T-helper 2 cell treated with Interferon-gamma antibody and Interleukin-4, amounts not matched to agents 100 ng/mL and 5 ng/mL, for 36 hours (primary cell): ENCODE data around the gene BCAS1. TPM values are rescaled to one million over a fixed set of nuclear protein-coding genes. Genes with fewer than 3 reads are reported as not detected.
"Not testable (repeated sequence)": the region's sequence is repeated elsewhere in the genome, so short reads cannot be mapped to it uniquely, and the experiment has no call there.

Source experiments
- intact Hi-C: fragments of 100-400 bp; cut with micrococcal nuclease; formaldehyde crosslinking; loops from one replicate; pipeline ENCODE4 v1.15.1; 2023
- total RNA-seq: library from RNA; stranded (reverse); gene quantifications from 2 replicates; pipeline ENCODE4 v1.2.3, GENCODE V29; 2022

BCAS1 gene
- total RNA-seq, 1 donor from 2014 or later, result not detected

DNA sequence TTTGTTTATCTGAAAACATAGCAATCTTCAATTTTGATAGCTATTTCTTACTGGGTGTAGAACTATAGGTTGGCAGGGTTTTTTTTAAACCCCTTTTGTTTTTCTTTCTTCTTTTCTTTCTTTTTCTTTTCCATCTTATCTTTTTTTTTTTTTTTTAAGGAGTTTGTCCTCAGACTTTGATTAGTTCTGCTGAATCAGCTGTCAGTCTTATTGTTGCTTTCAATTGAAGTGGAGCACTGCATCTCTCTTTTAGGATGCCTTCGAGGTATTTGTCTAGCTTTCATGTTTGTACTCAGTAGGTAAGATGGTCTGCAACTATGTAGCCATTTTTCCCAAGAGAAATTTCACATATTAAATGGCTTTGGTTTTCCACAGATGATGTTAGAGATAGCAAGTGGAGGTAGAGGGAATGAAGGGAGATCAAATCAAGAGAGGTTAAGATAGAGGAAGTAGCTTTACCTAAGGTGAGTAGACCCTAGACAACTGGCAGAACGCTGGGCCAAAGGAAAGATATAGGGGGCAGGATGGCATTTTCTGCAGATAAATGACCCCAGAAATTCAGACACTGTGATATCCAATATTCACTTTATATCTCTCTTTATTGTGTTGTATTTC lies 137.1 kb downstream of the BCAS1 start:
- intact Hi-C loops, result no loop called here

DNA sequence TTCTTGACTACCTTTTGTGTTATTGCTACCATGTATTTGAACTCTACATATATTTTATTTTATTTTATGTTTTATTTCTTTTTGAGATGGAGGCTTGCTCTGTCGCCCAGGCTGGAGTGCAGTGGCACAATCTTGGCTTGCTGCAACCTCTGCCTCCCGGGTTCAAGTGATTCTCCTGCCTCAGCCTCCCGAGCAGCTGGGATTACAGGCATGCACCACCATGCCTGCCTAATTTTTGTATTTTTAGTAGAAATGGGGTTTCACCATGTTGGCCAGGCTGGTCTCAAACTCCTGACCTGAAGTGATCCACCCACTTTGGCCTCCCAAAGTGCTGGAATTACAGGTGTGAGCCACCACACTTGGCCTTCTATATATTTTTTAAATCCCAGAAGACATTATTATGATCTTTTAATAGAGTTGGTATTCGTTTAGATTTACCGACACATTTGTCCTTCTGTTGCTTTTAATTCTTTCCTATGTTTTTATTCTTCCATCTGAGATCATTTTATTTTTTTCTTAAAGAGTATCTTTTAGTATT lies 137.7 kb downstream of the BCAS1 start:
- intact Hi-C loops, result not testable (repeated sequence)

DNA sequence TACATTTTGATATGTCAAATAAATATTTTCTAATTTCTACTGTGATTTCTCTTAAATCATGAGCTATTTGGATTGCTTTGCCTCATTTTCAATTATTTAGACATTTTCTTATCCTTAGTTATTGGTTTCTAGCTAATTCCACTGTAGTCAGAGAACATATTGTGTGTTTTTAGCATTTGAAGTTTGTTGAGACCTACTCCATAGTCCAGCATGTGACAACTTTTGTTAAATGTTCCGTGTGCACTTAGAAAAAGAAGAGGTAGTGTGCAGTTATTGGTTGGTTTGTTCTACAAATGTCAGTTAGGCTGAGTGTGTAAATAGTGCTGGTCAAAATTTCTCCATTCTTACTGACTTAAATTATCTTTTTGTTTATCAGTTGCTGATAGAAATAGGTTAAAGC lies 138.8 kb downstream of the BCAS1 start:
- intact Hi-C loops, result no loop called here

- intact Hi-C loops, result no loop called here
Observed at GRCh38 chr20:53930651-53931504, 139.5 kb downstream of the BCAS1 start.

DNA sequence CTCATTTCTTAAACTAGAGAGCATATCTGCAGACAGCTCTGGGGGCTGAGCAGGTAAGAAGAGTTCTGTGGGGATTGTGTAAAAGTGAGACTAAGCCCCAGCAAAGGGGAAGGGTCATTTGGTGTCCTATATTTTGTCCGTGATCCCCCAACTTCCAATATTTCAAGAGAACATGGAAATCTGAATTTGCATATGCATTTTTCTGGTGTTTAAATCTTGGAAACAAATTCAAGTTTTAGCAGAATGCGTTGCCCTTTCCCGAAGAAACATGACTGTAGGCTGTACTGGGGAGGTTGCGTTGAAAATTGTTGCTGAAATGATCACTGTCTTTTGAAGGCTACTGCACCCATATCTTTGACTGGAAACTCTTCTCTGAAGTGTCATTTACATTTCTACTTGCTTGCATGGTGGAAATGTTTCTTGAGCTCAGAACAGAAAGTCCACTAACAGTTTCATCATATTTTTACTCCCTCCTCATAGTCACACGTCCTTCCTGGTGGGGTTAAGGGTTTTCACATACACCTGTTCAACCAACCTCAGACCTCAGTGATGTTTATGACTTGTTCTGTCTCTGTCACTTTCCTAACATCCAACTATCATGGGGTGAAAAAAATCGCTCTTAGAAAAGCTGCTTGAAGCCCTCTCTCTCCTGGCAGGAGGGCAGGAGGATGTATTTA lies 140.3 kb downstream of the BCAS1 start:
- intact Hi-C loops, result no loop called here

DNA sequence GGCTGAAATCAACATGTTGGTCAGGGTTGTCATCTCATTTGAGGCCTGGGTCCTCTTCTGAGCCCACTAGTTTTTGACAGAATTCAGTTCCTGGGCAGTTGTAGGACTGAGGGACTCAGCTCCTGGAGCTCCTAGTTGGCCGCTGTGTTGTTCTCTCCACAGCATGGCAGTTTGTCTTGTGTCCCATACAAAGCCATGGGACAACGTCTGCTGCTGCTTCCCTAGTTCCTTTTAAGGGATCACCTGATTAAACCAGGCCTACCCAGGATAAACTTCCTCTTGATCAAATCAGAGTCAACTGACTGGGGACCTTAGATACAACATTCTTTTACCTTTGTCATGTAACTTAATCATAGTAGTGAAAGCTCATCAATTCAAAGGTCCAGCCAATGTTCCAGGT lies 141.0 kb downstream of the BCAS1 start:
- intact Hi-C loops, result no loop called here

DNA sequence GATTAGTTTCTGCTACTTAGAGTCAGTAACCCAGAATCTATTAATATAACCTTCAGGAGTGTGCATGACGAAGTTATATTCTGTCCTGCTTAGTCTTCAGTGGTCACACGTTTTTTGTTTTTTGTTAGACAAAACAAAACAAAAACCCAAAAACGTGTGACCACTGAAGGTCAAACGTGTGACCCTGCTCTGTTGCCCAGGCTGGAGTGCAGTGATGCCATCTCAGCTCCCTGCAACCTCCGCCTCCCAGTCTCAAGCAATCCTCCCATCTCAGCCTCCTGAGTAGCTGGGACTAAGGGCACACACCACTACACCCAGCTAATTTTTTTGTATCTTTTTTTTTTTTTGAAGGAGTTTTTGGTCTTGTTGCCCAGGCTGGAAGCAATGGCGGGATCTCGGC lies 142.4 kb downstream of the BCAS1 start:
- intact Hi-C loops, result no loop called here

GRCh38 chr20:53926428-53927028 lies 143.9 kb downstream of the BCAS1 start:
- intact Hi-C loops, result no loop called here

GRCh38 chr20:53925651-53926401 lies 144.6 kb downstream of the BCAS1 start:
- intact Hi-C loops, result no loop called here

DNA sequence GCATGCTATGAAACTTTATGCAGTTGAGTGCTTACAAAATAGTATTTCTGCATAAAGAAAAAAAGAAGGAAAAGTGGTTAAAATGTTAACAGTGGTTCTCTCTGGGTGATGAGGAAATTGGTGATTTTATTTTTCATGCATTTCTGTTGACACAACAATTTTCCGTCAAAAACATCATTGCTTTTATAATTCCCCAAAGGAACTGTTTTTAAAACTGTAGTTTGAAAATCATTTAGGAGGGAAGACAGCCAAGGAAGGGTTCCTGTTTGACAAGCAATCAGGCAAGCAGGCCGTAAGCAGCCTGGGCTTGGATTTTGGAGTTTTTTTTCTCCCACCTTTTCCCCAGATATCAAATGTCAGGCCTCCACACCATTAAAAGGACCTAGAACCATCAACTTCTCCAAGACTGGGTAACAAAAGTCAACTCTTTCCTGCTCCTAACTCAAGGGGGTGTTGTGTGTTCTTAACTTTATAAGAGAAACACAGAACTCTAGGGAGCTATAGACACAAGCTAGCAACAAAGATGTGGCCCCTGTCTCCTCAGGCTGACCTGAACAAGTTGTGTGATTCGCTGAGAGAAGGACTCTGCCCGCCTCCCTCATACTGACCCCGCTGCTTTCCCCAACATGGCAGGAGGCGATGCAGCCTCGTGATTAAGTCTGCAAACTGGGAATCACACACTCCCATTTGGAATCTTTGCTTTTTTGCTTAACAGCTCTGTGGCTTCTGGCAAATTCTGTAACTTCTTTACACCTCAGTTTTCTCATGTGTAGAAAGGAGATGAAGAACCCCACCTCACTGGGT lies 146.6 kb downstream of the BCAS1 start:
- intact Hi-C loops, result no loop called here

DNA sequence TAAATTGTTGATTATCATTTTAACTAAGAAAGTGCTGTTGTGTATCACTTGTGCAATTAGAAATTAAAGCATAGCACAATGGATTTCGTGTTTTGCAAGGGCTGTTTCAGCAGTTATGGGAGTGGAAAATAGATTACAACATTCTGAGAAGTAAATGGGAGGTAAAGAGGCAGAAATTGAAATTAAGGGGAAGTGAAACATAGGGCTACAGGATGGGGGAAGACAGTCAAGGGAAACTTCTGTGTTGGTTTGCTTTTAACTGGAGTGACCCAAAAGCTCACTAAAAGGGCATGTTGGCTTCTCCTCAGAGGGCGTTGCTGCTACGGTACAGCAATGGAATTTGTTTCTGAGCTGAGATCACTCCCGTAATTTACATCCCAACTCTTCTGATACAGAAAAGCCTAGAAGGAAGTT lies 147.5 kb downstream of the BCAS1 start:
- intact Hi-C loops, result no loop called here

DNA sequence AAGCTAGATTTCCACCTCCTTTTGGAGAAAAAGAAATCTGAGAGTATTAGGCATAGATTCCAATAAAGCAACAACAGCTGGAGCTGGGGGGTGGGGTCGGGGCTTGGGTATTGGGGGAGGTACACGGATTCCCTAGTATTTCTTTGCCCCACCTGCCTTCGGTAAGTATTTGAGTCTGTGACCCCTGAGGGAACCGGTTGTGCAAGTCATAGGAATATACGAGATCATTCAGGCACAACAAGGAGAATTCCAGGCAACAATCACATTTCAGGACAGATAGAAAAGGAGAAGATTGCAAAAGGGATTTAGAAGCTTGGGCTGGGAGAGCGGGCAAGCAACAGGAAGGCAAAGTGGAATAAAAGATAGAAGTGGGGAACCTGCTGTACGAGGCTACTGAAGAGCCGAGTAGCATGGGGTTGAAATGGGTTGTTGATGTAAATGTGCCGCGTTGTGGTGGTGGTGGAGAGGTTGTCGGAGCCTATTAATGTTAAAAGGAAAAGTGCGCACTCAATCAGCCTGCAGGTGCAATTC lies 148.9 kb downstream of the BCAS1 start:
- intact Hi-C loops, result no loop called here

DNA sequence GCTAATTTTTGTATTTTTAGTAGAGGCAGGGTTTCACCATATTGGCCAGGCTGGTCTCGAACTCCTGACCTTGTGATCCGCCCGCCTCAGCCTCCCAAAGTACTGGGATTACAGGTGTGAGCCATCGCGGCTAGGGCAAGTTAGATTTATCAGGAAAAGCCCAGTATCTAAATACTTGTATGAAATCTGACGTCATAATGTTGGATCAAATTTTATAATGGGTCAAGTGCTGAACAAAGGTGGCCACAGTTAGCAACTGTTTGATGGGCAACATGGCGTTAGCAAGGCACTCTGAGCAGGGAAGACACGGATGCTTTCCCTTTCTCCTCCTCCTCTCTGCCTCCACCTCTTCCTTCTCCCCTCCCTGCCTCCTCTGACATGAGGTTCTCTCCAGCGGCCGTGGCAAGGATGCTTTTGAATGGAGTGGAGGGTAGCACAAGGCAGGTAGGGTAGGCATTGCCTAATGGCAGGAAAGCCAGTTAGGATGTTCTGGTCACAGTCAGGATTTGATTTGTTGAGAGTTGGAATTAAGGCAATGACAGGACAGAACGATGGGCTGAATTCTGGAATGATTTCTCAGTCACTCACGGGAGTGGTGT lies 149.6 kb downstream of the BCAS1 start:
- intact Hi-C loops, result no loop called here

DNA sequence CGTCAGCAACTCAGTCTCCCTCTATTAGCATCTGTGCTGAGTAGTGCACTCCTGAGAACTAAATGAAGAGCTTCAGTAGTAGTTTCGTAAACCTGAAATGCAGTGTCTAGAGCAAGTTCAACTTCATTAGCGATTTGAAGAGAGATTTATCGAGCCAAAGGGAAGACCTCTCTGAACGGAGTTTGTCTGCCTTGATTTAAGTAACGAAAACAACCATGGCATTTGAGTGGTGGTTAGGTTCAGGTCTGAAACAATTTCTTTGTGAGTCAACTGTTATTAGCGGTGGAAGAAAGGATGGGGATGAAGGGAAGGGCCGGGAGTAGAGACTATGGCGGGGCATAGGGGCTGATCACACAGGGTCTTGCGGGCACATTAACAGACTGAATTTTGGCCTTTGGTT lies 150.5 kb downstream of the BCAS1 start:
- intact Hi-C loops, result loop anchor here (5.0 kb wide), 3 partner anchors 78 to 278 kb away; no protein-coding TSS in a partner anchor

GRCh38 chr20:53918949-53919361 lies 151.4 kb downstream of the BCAS1 start:
- intact Hi-C loops, result loop anchor here (5.0 kb wide), 3 partner anchors 77 to 277 kb away; no protein-coding TSS in a partner anchor

- intact Hi-C loops, result loop anchor here (5.0 kb wide), 3 partner anchors 76 to 276 kb away; no protein-coding TSS in a partner anchor
Observed at GRCh38 chr20:53918020-53918311, 152.4 kb downstream of the BCAS1 start.

DNA sequence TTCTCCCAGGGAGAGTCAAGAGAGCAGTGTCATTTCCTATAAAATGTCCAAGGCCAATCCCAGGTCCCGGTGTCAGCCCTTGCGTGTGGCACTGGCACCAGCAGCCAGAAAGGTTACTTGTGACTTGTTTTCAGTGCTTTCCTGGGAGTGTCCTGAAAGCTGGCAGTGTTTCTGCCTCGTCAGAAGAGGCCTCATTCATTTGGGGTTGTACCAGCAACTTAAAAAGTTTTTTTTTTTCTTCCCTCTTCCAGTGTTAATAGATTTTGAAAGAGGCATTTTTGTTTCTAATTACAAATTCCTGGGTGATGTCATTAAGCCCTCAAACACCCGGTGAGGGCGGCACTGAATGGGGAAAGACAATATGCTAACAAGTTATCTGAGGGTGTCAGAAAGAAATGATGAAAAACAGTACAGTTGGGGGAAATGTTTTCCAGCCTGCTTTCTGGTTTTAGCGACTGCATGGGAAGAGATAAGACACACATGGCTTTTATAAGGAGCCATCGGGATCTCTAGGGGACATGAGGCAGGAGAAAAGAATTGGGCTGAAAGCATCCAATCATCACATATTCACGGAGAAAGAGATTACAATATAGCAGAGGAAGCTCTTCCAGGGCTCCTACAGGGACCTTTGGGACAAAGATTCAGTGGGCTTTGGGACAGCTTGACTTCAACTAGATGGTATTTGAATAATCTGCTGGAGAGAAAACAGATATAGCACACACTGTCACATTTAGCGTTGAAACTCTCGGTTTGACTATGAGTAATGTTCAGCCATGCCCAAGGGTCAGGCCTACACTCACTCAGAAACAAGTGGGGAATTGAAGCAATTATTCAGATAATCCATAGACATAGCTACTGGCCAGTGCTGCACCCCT lies 153.0 kb downstream of the BCAS1 start:
- intact Hi-C loops, result loop anchor here (2.0 to 5.0 kb wide), 4 partner anchors 23 to 275 kb away; no protein-coding TSS in a partner anchor

DNA sequence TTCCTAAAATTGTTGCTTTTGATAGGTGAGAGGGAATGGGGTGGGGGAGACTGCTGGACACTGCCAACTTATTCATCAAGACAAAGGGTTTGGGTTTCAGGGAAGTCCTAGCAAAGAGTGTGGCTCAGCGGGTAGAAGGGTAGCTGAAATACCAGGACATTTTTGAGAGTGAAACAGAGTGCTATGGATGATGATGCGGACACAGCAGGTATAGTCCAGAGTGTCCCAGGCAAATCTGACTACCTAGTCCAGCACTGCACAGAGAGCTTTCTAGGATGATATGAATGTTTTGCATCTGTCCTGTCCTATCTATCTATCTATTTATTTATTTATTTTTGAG lies 154.3 kb downstream of the BCAS1 start:
- intact Hi-C loops, result loop anchor here (2.0 to 5.0 kb wide), 4 partner anchors 25 to 274 kb away; no protein-coding TSS in a partner anchor
